IPS-NIHi7 (cell line): ENCODE measurements around the gene TLR9.
"Not testable (repeated sequence)": the region's sequence is repeated elsewhere in the genome, so short reads cannot be mapped to it uniquely, and the experiment has no call there.

Source experiments
- DNase-seq: peaks from one replicate; pipeline ENCODE4 v3.0.0; 2012; ENCODE audit warnings: mixed read lengths; ENCODE audit errors: extremely low spot score

The TLR9 gene

GRCh38 chr3:52194485-52195290 is 30.8 kb downstream of the TLR9 start:
- DNase-seq, result no peak

GRCh38 chr3:52193065-52193464 is 32.4 kb downstream of the TLR9 start:
- no peak for DNase-seq

- DNase-seq, result no peak
Observed at GRCh38 chr3:52191663-52192062, 33.8 kb downstream of the TLR9 start.

GRCh38 chr3:52190294-52191074 is 35.0 kb downstream of the TLR9 start:
- no peak for DNase-seq

GRCh38 chr3:52188556-52188955 is 36.9 kb downstream of the TLR9 start:
- no peak for DNase-seq

GRCh38 chr3:52186729-52187128 is 38.7 kb downstream of the TLR9 start:
- DNase-seq, result no peak

- no peak for DNase-seq
Observed at GRCh38 chr3:52185837-52186236, 39.6 kb downstream of the TLR9 start.

- DNase-seq, result no peak
Observed at GRCh38 chr3:52185311-52185710, 40.1 kb downstream of the TLR9 start.

- DNase-seq, result no peak
Observed at GRCh38 chr3:52184690-52185089, 40.8 kb downstream of the TLR9 start.

GRCh38 chr3:52183786-52184445 is 41.5 kb downstream of the TLR9 start:
- DNase-seq, result no peak

- no peak for DNase-seq
Observed at GRCh38 chr3:52182691-52183090, 42.8 kb downstream of the TLR9 start.

GRCh38 chr3:52182196-52182595 is 43.2 kb downstream of the TLR9 start:
- no peak for DNase-seq

- DNase-seq, result no peak
Observed at GRCh38 chr3:52181543-52181942, 43.9 kb downstream of the TLR9 start.

- no peak for DNase-seq
Observed at GRCh38 chr3:52178537-52178936, 46.9 kb downstream of the TLR9 start.

GRCh38 chr3:52178126-52178525 is 47.3 kb downstream of the TLR9 start:
- not testable (repeated sequence) for DNase-seq

GRCh38 chr3:52177701-52178042 is 47.8 kb downstream of the TLR9 start:
- DNase-seq, result no peak

- DNase-seq, result no peak
Observed at GRCh38 chr3:52176951-52177700, 48.3 kb downstream of the TLR9 start.

GRCh38 chr3:52176180-52176752 is 49.2 kb downstream of the TLR9 start:
- DNase-seq, result no peak

- no peak for DNase-seq
Observed at GRCh38 chr3:52175416-52176179, 49.8 kb downstream of the TLR9 start.

GRCh38 chr3:52174896-52175295 is 50.5 kb downstream of the TLR9 start:
- no peak for DNase-seq

GRCh38 chr3:52173101-52173500 is 52.3 kb downstream of the TLR9 start:
- DNase-seq, result no peak
